ENCODE results near the gene ZNF326.

GRCh38 chr1:90083995-90084394 is 89.1 kb downstream of the ZNF326 start:
- no peak for TF ChIP-seq CTCF (IDR thresholded peaks at IDR 0.05)
- TF ChIP-seq POLR2A (IDR thresholded peaks at IDR 0.05), result no peak
